ENCODE measurements around the gene CPPED1. TPM values are rescaled to one million over a fixed set of nuclear protein-coding genes. Genes with fewer than 3 reads are reported as not detected.

Gene CPPED1
- total RNA-seq, 1 experiment from 2014 or later: 7.7 TPM

DNA sequence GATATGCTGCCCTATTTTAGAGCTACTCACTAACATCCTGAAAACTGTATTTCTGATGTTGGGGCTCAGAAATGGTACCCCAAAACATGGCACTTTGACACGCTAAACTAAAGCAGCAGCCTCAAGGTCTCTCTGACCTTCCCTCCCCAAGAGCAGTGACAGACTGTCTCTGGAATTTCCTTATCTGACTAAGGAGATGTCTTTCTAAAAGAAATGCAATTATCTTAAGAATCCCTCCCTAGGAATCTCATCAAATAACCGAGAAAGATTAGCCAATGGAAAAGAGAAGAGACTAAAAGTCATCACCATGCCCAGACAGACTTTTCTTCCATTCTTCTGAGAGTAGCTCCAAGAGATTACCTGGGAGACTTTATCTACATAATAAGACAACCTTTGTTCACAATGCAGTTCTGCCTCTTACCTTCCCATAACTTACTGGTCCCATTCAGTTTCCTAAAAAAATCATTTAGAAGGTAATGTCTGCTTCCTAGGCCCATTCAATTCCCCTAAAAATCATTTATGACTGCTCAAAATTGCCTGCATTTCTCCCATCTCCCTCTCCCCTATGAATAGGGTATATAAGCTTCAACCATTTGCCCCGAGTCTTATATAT is 123.9 kb downstream of the CPPED1 start:
- Histone ChIP-seq H3K9me2 (replicated peaks; ENCODE audit: low read length) (no peaks in the 10 kb centered on the region), H3K36me3 (ENCODE audit: low read depth, low read length) (no peaks in the 10 kb centered on the region), H3K4me1 (ENCODE audit: insufficient read depth, low read length) (no peaks in the 10 kb centered on the region), H3K27me3 (ENCODE audit: low read length) (no peaks in the 10 kb centered on the region), H3K27ac (ENCODE audit: low read length) (no peak overlapping the region), H4K20me1 (ENCODE audit: low read length) (no peaks in the 10 kb centered on the region), H2AFZ (ENCODE audit: low read length) (no peak overlapping the region), H3K9ac (ENCODE audit: low read length) (no peak overlapping the region), H3F3A (ENCODE audit: low read length, unreplicated experiment) (no peaks in the 10 kb centered on the region), H3K79me2 (ENCODE audit: low read length) (no peaks in the 10 kb centered on the region), H3K9me3 (ENCODE audit: low read length) (no peaks in the 10 kb centered on the region), H3K4me3 (ENCODE audit: low read length) (no peak overlapping the region), H3K4me2 (ENCODE audit: low read length) (no peak overlapping the region)
- ATAC-seq (no peak), DNase-seq (no peak)
- intact Hi-C loops (cut with micrococcal nuclease): no loop called here
- ChIA-PET POLR2A (ENCODE audit: unreplicated experiment) (no interaction called here), CTCF (no interaction called here)
- TF ChIP-seq EZH2phosphoT487 (IDR thresholded peaks at IDR 0.05; ENCODE audit: borderline replicate concordance, low read length): no peak
- TF ChIP-seq EZH2 (IDR thresholded peaks at IDR 0.05; ENCODE audit: low read length, unreplicated experiment): no peak
- TF ChIP-seq, protein P1, sequence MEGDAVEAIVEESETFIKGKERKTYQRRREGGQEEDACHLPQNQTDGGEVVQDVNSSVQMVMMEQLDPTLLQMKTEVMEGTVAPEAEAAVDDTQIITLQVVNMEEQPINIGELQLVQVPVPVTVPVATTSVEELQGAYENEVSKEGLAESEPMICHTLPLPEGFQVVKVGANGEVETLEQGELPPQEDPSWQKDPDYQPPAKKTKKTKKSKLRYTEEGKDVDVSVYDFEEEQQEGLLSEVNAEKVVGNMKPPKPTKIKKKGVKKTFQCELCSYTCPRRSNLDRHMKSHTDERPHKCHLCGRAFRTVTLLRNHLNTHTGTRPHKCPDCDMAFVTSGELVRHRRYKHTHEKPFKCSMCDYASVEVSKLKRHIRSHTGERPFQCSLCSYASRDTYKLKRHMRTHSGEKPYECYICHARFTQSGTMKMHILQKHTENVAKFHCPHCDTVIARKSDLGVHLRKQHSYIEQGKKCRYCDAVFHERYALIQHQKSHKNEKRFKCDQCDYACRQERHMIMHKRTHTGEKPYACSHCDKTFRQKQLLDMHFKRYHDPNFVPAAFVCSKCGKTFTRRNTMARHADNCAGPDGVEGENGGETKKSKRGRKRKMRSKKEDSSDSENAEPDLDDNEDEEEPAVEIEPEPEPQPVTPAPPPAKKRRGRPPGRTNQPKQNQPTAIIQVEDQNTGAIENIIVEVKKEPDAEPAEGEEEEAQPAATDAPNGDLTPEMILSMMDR (conservative IDR thresholded peaks at IDR 0.05; ENCODE audit: low read depth, low read length): no peak
- no TSS peak for BruUV-seq (replicated peaks)

DNA sequence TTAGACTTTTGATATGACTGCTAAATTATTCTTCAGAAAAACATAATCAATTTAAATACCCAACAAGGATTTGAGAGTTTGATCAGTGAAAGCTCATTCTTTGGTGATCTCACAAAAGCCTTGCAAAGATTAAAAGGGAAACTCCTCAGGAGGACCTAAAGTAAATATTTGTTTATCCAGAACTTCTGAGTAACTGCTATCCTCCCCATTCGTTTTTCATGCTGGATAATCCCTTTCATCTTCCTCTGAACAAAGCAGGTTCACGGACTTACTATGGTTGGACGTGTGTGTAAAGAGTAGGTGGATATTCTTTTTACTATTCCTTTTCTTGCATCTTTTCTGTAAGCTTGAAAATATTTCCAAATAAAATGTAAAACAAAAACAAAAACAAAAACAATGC is 124.7 kb downstream of the CPPED1 start:
- BruUV-seq (replicated peaks): no TSS peak
- no peaks in the 10 kb centered on the region for H3K9me3 ChIP-seq (ENCODE audit: low read length)
- POLR2A ChIA-PET (ENCODE audit: unreplicated experiment): no interaction called here
- no peak overlapping the region for H3K27ac ChIP-seq (ENCODE audit: low read length)
- no peaks in the 10 kb centered on the region for H3K4me1 ChIP-seq (ENCODE audit: insufficient read depth, low read length)
- no peak overlapping the region for H2AFZ ChIP-seq (ENCODE audit: low read length)
- no peak overlapping the region for H3K9ac ChIP-seq (ENCODE audit: low read length)
- H3K36me3 ChIP-seq (ENCODE audit: low read depth, low read length): no peaks in the 10 kb centered on the region
- DNase-seq (no peak), ATAC-seq (no peak)
- no peak overlapping the region for H3K4me3 ChIP-seq (ENCODE audit: low read length)
- no peaks in the 10 kb centered on the region for H3K27me3 ChIP-seq (ENCODE audit: low read length)
- CTCF ChIA-PET: no interaction called here
- no peaks in the 10 kb centered on the region for H3K79me2 ChIP-seq (ENCODE audit: low read length)
- H4K20me1 ChIP-seq (ENCODE audit: low read length): no peaks in the 10 kb centered on the region
- no peak for TF ChIP-seq EZH2 (IDR thresholded peaks at IDR 0.05; ENCODE audit: low read length, unreplicated experiment)
- TF ChIP-seq, protein P1 (conservative IDR thresholded peaks at IDR 0.05; ENCODE audit: low read depth, low read length): no peak
- intact Hi-C loops (cut with micrococcal nuclease): no loop called here
- H3K4me2 ChIP-seq (ENCODE audit: low read length): no peak overlapping the region
- H3F3A ChIP-seq (ENCODE audit: low read length, unreplicated experiment): no peaks in the 10 kb centered on the region
- no peaks in the 10 kb centered on the region for H3K9me2 ChIP-seq (replicated peaks; ENCODE audit: low read length)

- Histone ChIP-seq H4K20me1 (ENCODE audit: low read length) (no peaks in the 10 kb centered on the region), H3K27ac (ENCODE audit: low read length) (no peak overlapping the region), H2AFZ (ENCODE audit: low read length) (no peak overlapping the region), H3K4me3 (ENCODE audit: low read length) (no peak overlapping the region), H3K36me3 (ENCODE audit: low read depth, low read length) (no peaks in the 10 kb centered on the region), H3K4me2 (ENCODE audit: low read length) (no peak overlapping the region), H3K9ac (ENCODE audit: low read length) (no peak overlapping the region), H3F3A (ENCODE audit: low read length, unreplicated experiment) (no peaks in the 10 kb centered on the region), H3K4me1 (ENCODE audit: insufficient read depth, low read length) (no peaks in the 10 kb centered on the region), H3K9me2 (replicated peaks; ENCODE audit: low read length) (no peaks in the 10 kb centered on the region), H3K79me2 (ENCODE audit: low read length) (no peaks in the 10 kb centered on the region), H3K9me3 (ENCODE audit: low read length) (no peaks in the 10 kb centered on the region), H3K27me3 (ENCODE audit: low read length) (no peaks in the 10 kb centered on the region)
- intact Hi-C loops (cut with micrococcal nuclease): no loop called here
- TF ChIP-seq, protein P1 (conservative IDR thresholded peaks at IDR 0.05; ENCODE audit: low read depth, low read length): no peak
- TF ChIP-seq EZH2 (IDR thresholded peaks at IDR 0.05; ENCODE audit: low read length, unreplicated experiment) (no peak), EZH2phosphoT487 (IDR thresholded peaks at IDR 0.05; ENCODE audit: borderline replicate concordance, low read length) (no peak)
- BruUV-seq (replicated peaks): no TSS peak
- no peak for ATAC-seq
- DNase-seq: no peak
- CTCF ChIA-PET: no interaction called here
- POLR2A ChIA-PET (ENCODE audit: unreplicated experiment): no interaction called here
Measured at GRCh38 chr16:12677502-12677901, 126.2 kb downstream of the CPPED1 start.
